Measurements from ENCODE around the gene POLR2C. TPM values are rescaled to one million over a fixed set of nuclear protein-coding genes. Genes with fewer than 3 reads are reported as not detected.
"Not testable (repeated sequence)": the region's sequence is repeated elsewhere in the genome, so short reads cannot be mapped to it uniquely, and the experiment has no call there.

Gene POLR2C
- total and polyA plus RNA-seq, 2 experiments from 2014 or later: 56.6 to 92.5 TPM

DNA sequence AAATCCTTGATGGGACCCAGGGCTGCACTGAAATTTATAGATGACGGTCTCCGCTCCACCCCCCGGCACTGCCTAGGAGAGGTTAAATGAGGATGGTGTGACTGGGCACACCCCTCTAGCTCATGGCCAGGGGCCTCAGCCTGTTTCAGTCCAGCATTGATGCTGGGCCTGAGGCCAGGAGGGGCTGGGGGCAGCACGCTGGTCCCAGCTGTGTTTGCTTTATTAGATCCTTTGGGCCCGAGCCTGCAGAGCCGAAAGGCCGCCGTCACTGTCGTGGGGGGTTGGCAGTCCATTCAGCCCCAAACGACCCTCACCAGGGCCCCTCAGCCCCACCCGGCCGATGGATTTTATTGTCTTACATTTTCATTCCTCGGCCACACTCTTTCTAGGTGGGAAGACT lies 34.6 kb downstream of the POLR2C start:
- WGBS (ENCODE audit: low lambda C conversion rate, missing lambda C conversion rate): 53% methylated on average over 13 of the region's 13 CpGs
- H4K20me1 ChIP-seq (ENCODE audit: insufficient read depth, poor library complexity, severe bottlenecking): no peaks in the 10 kb centered on the region
- no peak for TF ChIP-seq EZH2phosphoT487 (IDR thresholded peaks at IDR 0.05; ENCODE audit: low read depth, severe bottlenecking, unreplicated experiment)
- TF ChIP-seq EZH2 (IDR thresholded peaks at IDR 0.05; ENCODE audit: borderline replicate concordance): no peak
- TF ChIP-seq, protein P1, sequence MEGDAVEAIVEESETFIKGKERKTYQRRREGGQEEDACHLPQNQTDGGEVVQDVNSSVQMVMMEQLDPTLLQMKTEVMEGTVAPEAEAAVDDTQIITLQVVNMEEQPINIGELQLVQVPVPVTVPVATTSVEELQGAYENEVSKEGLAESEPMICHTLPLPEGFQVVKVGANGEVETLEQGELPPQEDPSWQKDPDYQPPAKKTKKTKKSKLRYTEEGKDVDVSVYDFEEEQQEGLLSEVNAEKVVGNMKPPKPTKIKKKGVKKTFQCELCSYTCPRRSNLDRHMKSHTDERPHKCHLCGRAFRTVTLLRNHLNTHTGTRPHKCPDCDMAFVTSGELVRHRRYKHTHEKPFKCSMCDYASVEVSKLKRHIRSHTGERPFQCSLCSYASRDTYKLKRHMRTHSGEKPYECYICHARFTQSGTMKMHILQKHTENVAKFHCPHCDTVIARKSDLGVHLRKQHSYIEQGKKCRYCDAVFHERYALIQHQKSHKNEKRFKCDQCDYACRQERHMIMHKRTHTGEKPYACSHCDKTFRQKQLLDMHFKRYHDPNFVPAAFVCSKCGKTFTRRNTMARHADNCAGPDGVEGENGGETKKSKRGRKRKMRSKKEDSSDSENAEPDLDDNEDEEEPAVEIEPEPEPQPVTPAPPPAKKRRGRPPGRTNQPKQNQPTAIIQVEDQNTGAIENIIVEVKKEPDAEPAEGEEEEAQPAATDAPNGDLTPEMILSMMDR (IDR thresholded peaks at IDR 0.05; ENCODE audit: poor library complexity): no peak
- H3K9me2 ChIP-seq (replicated peaks; ENCODE audit: insufficient read depth): no peaks in the 10 kb centered on the region
- no peak overlapping the region for H3K4me3 ChIP-seq
- no peaks in the 10 kb centered on the region for H3K79me2 ChIP-seq
- no peak overlapping the region for H2AFZ ChIP-seq
- H3K4me2 ChIP-seq: no peak overlapping the region
- H3K4me1 ChIP-seq (ENCODE audit: insufficient read depth): peaks cover 10% of the 10 kb centered on the region
- H3K36me3 ChIP-seq (replicated peaks; ENCODE audit: insufficient read depth, low read depth): no peaks in the 10 kb centered on the region
- H3K27me3 ChIP-seq: no peaks in the 10 kb centered on the region
- H3K9me3 ChIP-seq (ENCODE audit: low read depth): no peaks in the 10 kb centered on the region
- H3K27ac ChIP-seq: no peak overlapping the region
- DNase-seq (ENCODE audit: low spot score): peak; percentile 16

GRCh38 chr16:57498031-57498430 lies 35.6 kb downstream of the POLR2C start:
- Histone ChIP-seq H3K9me3 (ENCODE audit: low read depth) (no peaks in the 10 kb centered on the region), H3K9me2 (replicated peaks; ENCODE audit: insufficient read depth) (no peaks in the 10 kb centered on the region), H3K27ac (no peak overlapping the region), H4K20me1 (ENCODE audit: insufficient read depth, poor library complexity, severe bottlenecking) (no peaks in the 10 kb centered on the region), H3K4me2 (no peak overlapping the region), H3K27me3 (no peaks in the 10 kb centered on the region), H3K36me3 (replicated peaks; ENCODE audit: insufficient read depth, low read depth) (no peaks in the 10 kb centered on the region), H3K4me1 (ENCODE audit: insufficient read depth) (peaks cover 15% of the 10 kb centered on the region), H3K4me3 (no peak overlapping the region), H3K79me2 (no peaks in the 10 kb centered on the region), H2AFZ (no peak overlapping the region)
- WGBS (ENCODE audit: low lambda C conversion rate, missing lambda C conversion rate): 99% methylated on average over 4 of the region's 4 CpGs
- no peak for DNase-seq (ENCODE audit: low spot score)
- TF ChIP-seq EZH2phosphoT487 (IDR thresholded peaks at IDR 0.05; ENCODE audit: low read depth, severe bottlenecking, unreplicated experiment): no peak
- no peak for TF ChIP-seq EZH2 (IDR thresholded peaks at IDR 0.05; ENCODE audit: borderline replicate concordance)
- TF ChIP-seq, protein P1 (IDR thresholded peaks at IDR 0.05; ENCODE audit: poor library complexity): no peak

DNA sequence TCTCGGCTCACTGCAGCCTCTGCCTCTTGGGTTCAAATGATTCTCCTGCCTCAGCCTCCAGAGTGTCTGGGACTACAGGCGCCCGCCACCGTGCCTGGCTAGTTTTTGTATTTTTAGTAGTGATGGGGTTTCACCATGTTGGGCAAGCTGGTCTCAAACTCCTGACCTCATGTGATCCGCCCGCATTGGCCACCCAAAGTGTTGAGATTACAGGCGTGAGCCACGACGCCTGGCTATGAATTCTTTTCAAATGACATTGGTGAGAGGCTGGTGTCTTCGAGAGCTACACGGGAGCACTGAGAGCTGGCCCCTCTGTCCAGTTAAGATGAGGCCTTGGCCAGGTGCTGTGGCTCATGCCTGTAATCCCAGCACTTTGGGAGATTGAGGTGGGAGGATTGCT lies 37.5 kb downstream of the POLR2C start:
- H3K36me3 ChIP-seq (replicated peaks; ENCODE audit: insufficient read depth, low read depth): not testable (repeated sequence)
- 82% methylated on average over 11 of the region's 11 CpGs for WGBS (ENCODE audit: low lambda C conversion rate, missing lambda C conversion rate)

GRCh38 chr16:57500578-57501111 lies 38.2 kb downstream of the POLR2C start:
- DNase-seq (ENCODE audit: low spot score): peak; percentile 61
- Histone ChIP-seq H3K27ac (peak overlapping the region; percentile 31), H3K9me3 (ENCODE audit: low read depth) (no peaks in the 10 kb centered on the region), H3K4me3 (no peak overlapping the region), H2AFZ (no peak overlapping the region), H3K9me2 (replicated peaks; ENCODE audit: insufficient read depth) (no peaks in the 10 kb centered on the region), H3K79me2 (no peaks in the 10 kb centered on the region), H3K27me3 (no peaks in the 10 kb centered on the region), H3K36me3 (replicated peaks; ENCODE audit: insufficient read depth, low read depth) (no peaks in the 10 kb centered on the region), H3K4me2 (peak overlapping the region; percentile 5), H4K20me1 (ENCODE audit: insufficient read depth, poor library complexity, severe bottlenecking) (no peaks in the 10 kb centered on the region), H3K4me1 (ENCODE audit: insufficient read depth) (peaks cover 15% of the 10 kb centered on the region)
- TF ChIP-seq, protein P1 (IDR thresholded peaks at IDR 0.05; ENCODE audit: poor library complexity): no peak
- no peak for TF ChIP-seq EZH2phosphoT487 (IDR thresholded peaks at IDR 0.05; ENCODE audit: low read depth, severe bottlenecking, unreplicated experiment)
- no peak for TF ChIP-seq EZH2 (IDR thresholded peaks at IDR 0.05; ENCODE audit: borderline replicate concordance)
- 44% methylated on average over 9 of the region's 9 CpGs for WGBS (ENCODE audit: low lambda C conversion rate, missing lambda C conversion rate)

More for the DNA sequence above, 37.5 kb downstream of the POLR2C start:
- not testable (repeated sequence) for DNase-seq (ENCODE audit: low spot score); H3K9me3 ChIP-seq (ENCODE audit: low read depth); H3K79me2 ChIP-seq; H3K4me3 ChIP-seq; H3K27me3 ChIP-seq; H3K27ac ChIP-seq; H4K20me1 ChIP-seq (ENCODE audit: insufficient read depth, poor library complexity, severe bottlenecking); H3K9me2 ChIP-seq (replicated peaks; ENCODE audit: insufficient read depth); H2AFZ ChIP-seq; H3K4me2 ChIP-seq
- H3K4me1 ChIP-seq (ENCODE audit: insufficient read depth): peaks cover 15% of the 10 kb centered on the region

Data from hepatocyte (in vitro differentiated cells).